Pons (tissue), 1 donor: ENCODE measurements around the gene NGEF.

ENCODE experiments used
- DNase-seq: peaks from one replicate; pipeline ENCODE4 v3.0.0-alpha.2; 2016; ENCODE audit warnings: low spot score

NGEF gene

GRCh38 chr2:233044974-233045605, 32.0 kb upstream of the NGEF start:
- DNase-seq, result no peak

- DNase-seq, result no peak
Observed at GRCh38 chr2:233042549-233042948, 29.5 kb upstream of the NGEF start.

GRCh38 chr2:233041722-233042323, 28.8 kb upstream of the NGEF start:
- no peak for DNase-seq

GRCh38 chr2:233040571-233040970, 27.5 kb upstream of the NGEF start:
- no peak for DNase-seq

- no peak for DNase-seq
Observed at GRCh38 chr2:233039846-233040530, 26.9 kb upstream of the NGEF start.

GRCh38 chr2:233039212-233039845, 26.3 kb upstream of the NGEF start:
- DNase-seq, result no peak

- no peak for DNase-seq
Observed at GRCh38 chr2:233037078-233037477, 24.0 kb upstream of the NGEF start.

GRCh38 chr2:233036162-233036838, 23.2 kb upstream of the NGEF start:
- no peak for DNase-seq

GRCh38 chr2:233035426-233036161, 22.5 kb upstream of the NGEF start:
- DNase-seq, result no peak

- no peak for DNase-seq
Observed at GRCh38 chr2:233034091-233034882, 21.2 kb upstream of the NGEF start.

- no peak for DNase-seq
Observed at GRCh38 chr2:233033672-233034071, 20.6 kb upstream of the NGEF start.

GRCh38 chr2:233032551-233033320, 19.7 kb upstream of the NGEF start, which contains the start of gene NEU2:
Gene NEU2 (plus strand): TSS chr2:233032672. CDS start chr2:233032672, 0 bp downstream.
- no peak for DNase-seq

- DNase-seq, result no peak
Observed at GRCh38 chr2:233031556-233032500, 18.8 kb upstream of the NGEF start.

GRCh38 chr2:233029321-233029720, 16.3 kb upstream of the NGEF start:
- DNase-seq, result no peak

GRCh38 chr2:233026198-233026813, 13.2 kb upstream of the NGEF start:
- no peak for DNase-seq

- no peak for DNase-seq
Observed at GRCh38 chr2:233025706-233026105, 12.7 kb upstream of the NGEF start.

GRCh38 chr2:233023761-233024410, 10.8 kb upstream of the NGEF start:
- no peak for DNase-seq
